ENCODE results near the gene PCDHB1. TPM values are rescaled to one million over a fixed set of nuclear protein-coding genes. Genes with fewer than 3 reads are reported as not detected.

Gene PCDHB1
- total and polyA plus RNA-seq, 9 of the 15 experiments (the other 6 are each of a cell fraction or from before 2014, with no cell fraction given), result not detected

DNA sequence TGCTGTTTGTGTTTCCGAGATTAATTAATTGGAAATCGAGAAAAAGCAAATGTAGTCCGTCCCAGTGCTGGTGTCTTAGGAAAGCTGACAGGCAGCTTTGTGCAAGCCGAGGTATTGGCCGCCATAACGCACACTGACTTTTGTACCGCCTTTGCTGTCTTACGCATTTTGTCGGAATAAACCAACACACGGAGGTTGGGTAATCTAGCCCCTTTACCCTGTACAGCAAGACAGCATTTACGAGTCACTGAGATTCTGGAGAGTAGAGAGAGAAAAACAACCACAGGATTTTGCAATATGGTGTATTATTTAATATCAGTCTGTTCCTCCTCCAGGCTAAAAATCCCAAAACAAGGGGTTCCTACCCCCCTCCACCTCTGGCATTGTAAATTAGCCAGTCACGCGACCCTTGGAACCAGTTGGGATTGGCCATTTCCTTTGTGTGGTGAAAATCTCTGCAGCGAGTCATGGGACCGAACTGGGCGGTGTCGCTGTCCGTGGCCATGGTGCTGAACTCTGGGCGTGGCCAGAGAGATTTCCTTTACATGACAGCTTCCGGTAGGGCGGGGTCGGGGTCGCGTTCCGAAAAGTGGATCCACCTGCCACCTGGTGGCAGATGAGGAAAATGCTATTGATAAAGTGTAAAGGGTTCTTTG is 10.3 kb upstream of the PCDHB1 start (continued):
- TF ChIP-seq PBX2 (CRISPR knock-in tag; IDR thresholded peaks at IDR 0.05; ENCODE audit: low read depth) (no peak), PBX2 (tag; conservative IDR thresholded peaks at IDR 0.05; ENCODE audit: low read depth) (no peak), GABPB1 (CRISPR knock-in tag; IDR thresholded peaks at IDR 0.05) (peak; percentile 87), NONO (IDR thresholded peaks at IDR 0.05; ENCODE audit: low read depth in 2 of 2, low read length in 1 of 2) (no peak), CHD2 (IDR thresholded peaks at IDR 0.05; ENCODE audit: low read depth, low read length) (no peak), MAFF (IDR thresholded peaks at IDR 0.05; ENCODE audit: low read length) (no peak), YBX1 (IDR thresholded peaks at IDR 0.05) (no peak), FOXM1 (IDR thresholded peaks at IDR 0.05; ENCODE audit: low read depth) (no peak), FOXM1 (CRISPR knock-in tag; IDR thresholded peaks at IDR 0.05; ENCODE audit: low read depth) (no peak)
- TF ChIP-seq, protein P1, sequence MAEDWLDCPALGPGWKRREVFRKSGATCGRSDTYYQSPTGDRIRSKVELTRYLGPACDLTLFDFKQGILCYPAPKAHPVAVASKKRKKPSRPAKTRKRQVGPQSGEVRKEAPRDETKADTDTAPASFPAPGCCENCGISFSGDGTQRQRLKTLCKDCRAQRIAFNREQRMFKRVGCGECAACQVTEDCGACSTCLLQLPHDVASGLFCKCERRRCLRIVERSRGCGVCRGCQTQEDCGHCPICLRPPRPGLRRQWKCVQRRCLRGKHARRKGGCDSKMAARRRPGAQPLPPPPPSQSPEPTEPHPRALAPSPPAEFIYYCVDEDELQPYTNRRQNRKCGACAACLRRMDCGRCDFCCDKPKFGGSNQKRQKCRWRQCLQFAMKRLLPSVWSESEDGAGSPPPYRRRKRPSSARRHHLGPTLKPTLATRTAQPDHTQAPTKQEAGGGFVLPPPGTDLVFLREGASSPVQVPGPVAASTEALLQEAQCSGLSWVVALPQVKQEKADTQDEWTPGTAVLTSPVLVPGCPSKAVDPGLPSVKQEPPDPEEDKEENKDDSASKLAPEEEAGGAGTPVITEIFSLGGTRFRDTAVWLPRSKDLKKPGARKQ (CRISPR knock-in tag; IDR thresholded peaks at IDR 0.05), result no peak
- TF ChIP-seq, protein P2, sequence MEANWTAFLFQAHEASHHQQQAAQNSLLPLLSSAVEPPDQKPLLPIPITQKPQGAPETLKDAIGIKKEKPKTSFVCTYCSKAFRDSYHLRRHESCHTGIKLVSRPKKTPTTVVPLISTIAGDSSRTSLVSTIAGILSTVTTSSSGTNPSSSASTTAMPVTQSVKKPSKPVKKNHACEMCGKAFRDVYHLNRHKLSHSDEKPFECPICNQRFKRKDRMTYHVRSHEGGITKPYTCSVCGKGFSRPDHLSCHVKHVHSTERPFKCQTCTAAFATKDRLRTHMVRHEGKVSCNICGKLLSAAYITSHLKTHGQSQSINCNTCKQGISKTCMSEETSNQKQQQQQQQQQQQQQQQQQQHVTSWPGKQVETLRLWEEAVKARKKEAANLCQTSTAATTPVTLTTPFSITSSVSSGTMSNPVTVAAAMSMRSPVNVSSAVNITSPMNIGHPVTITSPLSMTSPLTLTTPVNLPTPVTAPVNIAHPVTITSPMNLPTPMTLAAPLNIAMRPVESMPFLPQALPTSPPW (CRISPR knock-in tag; IDR thresholded peaks at IDR 0.05), result no peak

All from K562 (cell line).